ENCODE measurements around the gene TSPAN18. TPM values are rescaled to one million over a fixed set of nuclear protein-coding genes. Genes with fewer than 3 reads are reported as not detected.

Gene TSPAN18
- total RNA-seq, 1 experiment from 2014 or later = 18.3 TPM

GRCh38 chr11:44708009-44708408 lies 18.8 kb upstream of the TSPAN18 start:
- DNase-seq (ENCODE audit: low read depth, low spot score) = no peak
- H3K4me3 ChIP-seq (replicated peaks in 1 of 2; ENCODE audit: low read depth in 1 of 2, low read length in 2 of 2) = no peak overlapping the region
- no peak for ATAC-seq
- no peaks in the 10 kb centered on the region for H3K9me2 ChIP-seq (ENCODE audit: insufficient read depth)
- ChIA-PET RAD21 (ENCODE audit: low non-redundant PET in 1 of 2, low total read pairs in 2 of 2, uncharacterized antibody in 2 of 2, unreplicated experiment in 2 of 2) (no interaction called here), POLR2A (no interaction called here), CTCF (no interaction called here)
- TF ChIP-seq JUND (IDR thresholded peaks at IDR 0.05) = no peak
- TF ChIP-seq, protein P1, sequence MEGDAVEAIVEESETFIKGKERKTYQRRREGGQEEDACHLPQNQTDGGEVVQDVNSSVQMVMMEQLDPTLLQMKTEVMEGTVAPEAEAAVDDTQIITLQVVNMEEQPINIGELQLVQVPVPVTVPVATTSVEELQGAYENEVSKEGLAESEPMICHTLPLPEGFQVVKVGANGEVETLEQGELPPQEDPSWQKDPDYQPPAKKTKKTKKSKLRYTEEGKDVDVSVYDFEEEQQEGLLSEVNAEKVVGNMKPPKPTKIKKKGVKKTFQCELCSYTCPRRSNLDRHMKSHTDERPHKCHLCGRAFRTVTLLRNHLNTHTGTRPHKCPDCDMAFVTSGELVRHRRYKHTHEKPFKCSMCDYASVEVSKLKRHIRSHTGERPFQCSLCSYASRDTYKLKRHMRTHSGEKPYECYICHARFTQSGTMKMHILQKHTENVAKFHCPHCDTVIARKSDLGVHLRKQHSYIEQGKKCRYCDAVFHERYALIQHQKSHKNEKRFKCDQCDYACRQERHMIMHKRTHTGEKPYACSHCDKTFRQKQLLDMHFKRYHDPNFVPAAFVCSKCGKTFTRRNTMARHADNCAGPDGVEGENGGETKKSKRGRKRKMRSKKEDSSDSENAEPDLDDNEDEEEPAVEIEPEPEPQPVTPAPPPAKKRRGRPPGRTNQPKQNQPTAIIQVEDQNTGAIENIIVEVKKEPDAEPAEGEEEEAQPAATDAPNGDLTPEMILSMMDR (IDR thresholded peaks at IDR 0.05 in 2 of 3, conservative IDR thresholded peaks at IDR 0.05 in 1 of 3; ENCODE audit: borderline replicate concordance in 1 of 3, insufficient read depth in 1 of 3, low read depth in 2 of 3, low read length in 2 of 3) = no peak
- TF ChIP-seq CEBPB (IDR thresholded peaks at IDR 0.05; ENCODE audit: low read depth) = no peak
- no peak for TF ChIP-seq ZFX (IDR thresholded peaks at IDR 0.05)
- no peak for TF ChIP-seq TCF7L2 (IDR thresholded peaks at IDR 0.05; ENCODE audit: borderline replicate concordance, extremely low read depth, insufficient read depth, insufficient read length)
- TF ChIP-seq ELF1 (IDR thresholded peaks at IDR 0.05; ENCODE audit: borderline replicate concordance, low read depth) = no peak
- no peak for TF ChIP-seq EGR1 (IDR thresholded peaks at IDR 0.05; ENCODE audit: low read depth)
- no peak for TF ChIP-seq CBX3 (IDR thresholded peaks at IDR 0.05; ENCODE audit: low read depth)
- TF ChIP-seq EZH2phosphoT487 (IDR thresholded peaks at IDR 0.05; ENCODE audit: borderline replicate concordance) = no peak
- TF ChIP-seq SRF (IDR thresholded peaks at IDR 0.05; ENCODE audit: low read depth) = no peak
- no peak for TF ChIP-seq FOSL1 (IDR thresholded peaks at IDR 0.05; ENCODE audit: low read depth)
- no peak for TF ChIP-seq YY1 (IDR thresholded peaks at IDR 0.05; ENCODE audit: extremely low read depth, insufficient replicate concordance, low read depth, low read length)
- H3K9ac ChIP-seq (ENCODE audit: low read length) = no peak overlapping the region
- no peaks in the 10 kb centered on the region; a peak in 1 of 4 replicates for H3K9me3 ChIP-seq (ENCODE audit: control insufficient read depth in 1 of 2, insufficient read depth in 1 of 2, low read depth in 1 of 2, low read length in 2 of 2)
- no peak overlapping the region for H3K27ac ChIP-seq (ENCODE audit: low read depth, low read length)
- no peaks in the 10 kb centered on the region for H3K79me2 ChIP-seq (ENCODE audit: insufficient read depth, low read length)
- intact Hi-C loops (cut with micrococcal nuclease) = no loop called here
- no peaks in the 10 kb centered on the region for H3K27me3 ChIP-seq (ENCODE audit: insufficient read depth, low read length)
- no peak overlapping the region for H2AFZ ChIP-seq (ENCODE audit: low read depth, low read length, poor library complexity, severe bottlenecking)
- peaks cover 17 to 35% of the 10 kb centered on the region in 2 experiments for H3K4me1 ChIP-seq (ENCODE audit: control insufficient read depth in 1 of 2, insufficient read depth in 2 of 2, low read length in 2 of 2)
- H3K4me2 ChIP-seq (ENCODE audit: low read length) = peak overlapping the region; percentile 69; the same call in 1 of the 2 replicates
- BruUV-seq (replicated peaks) = no TSS peak
- no peaks in the 10 kb centered on the region for H3K36me3 ChIP-seq (ENCODE audit: control insufficient read depth in 1 of 2, insufficient read depth in 2 of 2, low read length in 2 of 2)
- H4K20me1 ChIP-seq (ENCODE audit: insufficient read depth) = no peaks in the 10 kb centered on the region

Data from HCT116 (cell line).